ENCODE data around the gene IFRD2.
"Not testable (repeated sequence)": the region's sequence is repeated elsewhere in the genome, so short reads cannot be mapped to it uniquely, and the experiment has no call there.

IFRD2 gene

GRCh38 chr3:50300681-50301254, 8.5 kb upstream of the IFRD2 start:
- DNase-seq, result no peak

GRCh38 chr3:50299929-50300680, 7.9 kb upstream of the IFRD2 start:
- DNase-seq, result no peak

GRCh38 chr3:50299638-50299928, 7.4 kb upstream of the IFRD2 start:
- no peak for DNase-seq

- DNase-seq, result peak; percentile 100
Observed at GRCh38 chr3:50298836-50299637, 6.8 kb upstream of the IFRD2 start, which contains the start of the genes HYAL3 and NAA80. Gene HYAL3 (minus strand): TSS chr3:50299405. CDS start chr3:50295602, 3,803 bp downstream. Gene NAA80 (minus strand): TSS chr3:50299405. CDS start chr3:50297463, 1,942 bp downstream.

DNA sequence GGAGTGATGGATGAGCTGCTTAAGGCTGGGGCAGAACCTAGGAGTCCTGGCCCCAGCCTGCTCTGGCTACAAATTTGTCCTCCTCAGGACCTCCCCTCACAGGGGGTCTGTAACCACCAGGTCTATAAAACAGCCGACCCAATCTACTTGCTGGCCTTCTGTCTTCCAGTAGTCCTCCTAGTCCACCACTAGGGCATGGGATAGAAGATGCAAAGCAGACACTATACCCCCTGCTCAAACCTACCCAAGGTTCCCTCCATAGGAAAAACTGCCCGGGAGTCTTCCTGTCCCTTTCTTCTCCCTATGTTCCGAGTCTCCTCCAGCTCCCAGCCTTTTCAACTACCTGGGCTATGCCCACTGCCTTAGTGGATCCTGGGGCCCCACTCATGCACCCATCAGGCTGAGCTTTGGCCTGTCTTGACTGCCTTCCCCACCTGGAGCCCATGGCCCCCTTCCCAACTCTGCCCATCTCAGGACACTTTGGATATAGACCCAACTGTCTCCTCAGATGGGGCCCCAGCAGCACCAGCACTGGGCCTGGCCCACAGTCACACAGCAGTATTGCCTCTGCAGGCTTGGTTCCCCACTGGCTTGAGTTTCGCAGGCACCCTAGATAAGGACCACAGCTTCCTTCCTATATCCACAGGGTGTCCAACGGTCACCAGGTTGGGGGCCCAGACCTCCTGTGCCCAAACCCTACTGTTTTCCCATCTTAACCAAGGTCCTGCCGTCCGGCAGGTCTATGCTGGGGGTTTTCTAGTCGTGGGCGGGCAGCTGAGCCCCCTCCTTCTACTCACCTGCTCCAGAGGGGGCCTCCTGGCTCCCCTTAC, 5.9 kb upstream of the IFRD2 start:
- no peak for DNase-seq

DNA sequence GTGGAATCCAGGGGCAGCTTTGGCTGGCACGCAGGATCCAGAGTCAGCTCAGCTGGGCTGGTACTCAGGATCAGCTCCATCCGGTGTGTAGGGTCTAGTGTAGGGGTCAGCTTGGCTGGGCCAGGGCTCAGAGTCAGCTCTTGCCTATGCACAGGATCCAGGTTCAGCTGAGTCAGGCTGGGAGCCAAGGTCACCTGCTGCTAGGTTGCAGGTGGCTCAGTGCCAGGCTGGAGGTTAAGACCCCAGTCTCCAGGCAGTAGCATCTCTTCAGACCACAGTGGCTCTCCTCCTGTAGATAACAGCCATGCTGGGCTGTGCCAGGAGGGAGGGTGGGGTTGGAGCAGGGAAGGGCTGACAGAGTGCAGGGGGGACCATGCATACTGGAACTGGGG, 5.2 kb upstream of the IFRD2 start:
- DNase-seq, result no peak

DNA sequence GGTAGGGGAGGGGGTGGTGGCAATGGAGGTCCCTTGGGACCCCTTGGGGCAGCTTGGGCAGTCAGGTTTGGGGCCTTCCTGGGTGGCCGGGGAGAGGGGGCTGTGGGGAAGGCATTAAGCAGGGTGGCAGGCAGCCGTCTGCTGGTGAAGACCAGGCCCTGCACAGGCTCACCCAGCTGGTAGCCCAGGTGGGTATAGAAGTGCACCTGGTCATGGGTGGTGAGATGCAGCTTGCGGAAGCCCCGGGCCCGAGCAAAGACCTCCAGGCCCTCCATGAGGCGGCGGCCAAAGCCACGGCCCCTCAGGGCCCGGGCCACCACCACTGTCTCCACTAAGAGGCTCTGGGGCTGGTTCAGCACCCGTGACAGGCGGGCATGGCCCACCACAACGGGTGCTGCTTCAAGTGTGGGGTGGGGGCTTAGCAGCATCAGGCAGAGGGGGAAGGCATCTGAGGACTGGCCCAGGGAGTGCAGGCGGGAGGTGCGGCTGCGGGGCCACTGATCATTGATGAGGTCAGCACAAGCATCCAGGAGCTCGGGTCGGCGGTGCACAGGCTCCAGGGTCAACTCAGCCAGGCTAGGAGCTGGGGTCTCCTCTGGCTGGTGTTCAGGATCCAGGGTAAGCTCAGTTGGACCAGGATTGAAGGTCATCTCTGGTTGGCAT, 4.6 kb upstream of the IFRD2 start:
- no peak for DNase-seq

DNA sequence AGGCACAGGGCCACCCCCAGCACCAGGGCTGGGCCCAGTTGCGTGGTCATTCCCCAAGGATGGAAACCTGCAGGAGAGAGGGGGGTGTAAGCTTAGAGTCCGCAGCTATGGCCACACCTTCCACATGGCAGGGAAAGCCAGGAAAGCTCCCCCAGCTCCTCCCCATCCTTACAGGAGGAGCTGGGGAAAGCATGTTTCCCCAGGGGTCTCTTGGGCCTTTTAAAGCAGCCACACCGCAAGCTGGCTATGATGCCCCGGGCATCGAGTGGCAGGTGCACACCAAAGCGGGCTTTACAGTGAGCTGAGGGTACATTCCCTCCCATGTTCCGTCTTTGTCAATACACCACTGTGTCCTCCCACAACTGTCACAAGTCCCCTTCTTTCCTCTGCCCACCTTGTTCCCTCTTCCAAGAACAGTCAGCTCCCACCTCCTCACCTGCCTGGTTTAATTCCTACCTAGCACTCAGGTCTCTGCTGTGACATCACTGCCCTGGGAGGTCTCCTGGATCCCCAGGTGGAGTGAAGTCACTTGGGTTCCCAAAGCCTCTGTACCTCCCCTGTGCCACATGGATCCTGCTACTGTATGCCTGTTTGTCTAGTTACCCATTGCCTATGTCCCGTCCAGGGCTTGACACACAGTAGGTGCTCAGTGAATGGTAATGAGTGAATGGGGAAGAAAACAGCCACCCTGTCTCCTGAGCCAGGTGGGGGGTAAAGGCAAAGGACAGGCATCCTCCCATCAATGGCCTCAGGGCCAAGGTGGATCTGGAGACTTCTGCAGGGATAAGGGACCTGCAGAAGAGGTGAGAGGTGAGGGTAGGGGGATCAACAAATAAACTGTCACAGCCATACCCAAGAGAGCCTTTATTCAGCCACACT, 3.6 kb upstream of the IFRD2 start:
- DNase-seq, result no peak

DNA sequence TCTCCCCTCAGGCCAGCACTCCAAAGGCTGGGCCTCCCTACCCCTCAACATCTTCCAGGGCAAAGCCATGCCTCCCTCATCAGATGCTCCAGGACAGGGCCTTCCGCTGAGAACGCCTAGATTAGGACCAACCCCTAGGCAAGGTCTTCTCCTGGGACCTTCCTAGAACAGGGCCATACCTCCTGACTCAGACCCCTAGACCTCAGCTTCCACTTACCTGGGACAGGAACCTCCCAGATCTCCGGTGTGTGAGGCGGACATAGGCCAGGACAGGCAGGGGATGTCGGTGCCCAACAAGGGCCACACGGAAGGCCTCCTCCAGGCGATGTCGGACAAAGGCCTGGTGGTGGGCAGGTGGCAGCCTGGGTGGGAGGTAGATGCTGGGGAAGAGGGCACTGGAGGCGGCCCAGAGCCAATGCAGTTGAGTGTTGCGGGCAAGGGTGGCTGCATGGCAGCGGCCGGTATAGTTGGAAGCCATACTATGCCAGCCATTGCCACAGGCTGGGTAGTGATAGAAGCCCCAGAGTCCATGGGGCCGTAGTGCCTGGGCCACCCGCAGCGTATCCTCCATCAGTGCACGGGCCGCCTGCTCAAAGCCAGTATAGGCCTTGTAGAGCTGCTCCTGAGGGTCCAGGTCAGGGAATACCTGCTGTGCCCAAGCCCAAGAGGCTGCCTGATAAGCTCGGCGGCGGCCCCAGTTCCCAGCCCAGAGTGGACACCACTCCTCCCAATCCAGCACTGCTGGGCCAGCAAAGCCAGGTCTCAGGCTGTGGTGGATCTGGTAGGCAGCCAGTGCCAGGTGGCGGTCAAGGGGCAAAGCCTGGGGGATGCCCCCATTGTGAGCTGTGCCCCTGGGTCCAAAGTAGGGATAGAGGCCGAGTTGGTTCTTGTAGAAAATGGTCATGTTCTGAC, 2.5 kb upstream of the IFRD2 start:
- no peak for DNase-seq

- no peak for DNase-seq
Observed at GRCh38 chr3:50294089-50294488, 1.9 kb upstream of the IFRD2 start.

DNA sequence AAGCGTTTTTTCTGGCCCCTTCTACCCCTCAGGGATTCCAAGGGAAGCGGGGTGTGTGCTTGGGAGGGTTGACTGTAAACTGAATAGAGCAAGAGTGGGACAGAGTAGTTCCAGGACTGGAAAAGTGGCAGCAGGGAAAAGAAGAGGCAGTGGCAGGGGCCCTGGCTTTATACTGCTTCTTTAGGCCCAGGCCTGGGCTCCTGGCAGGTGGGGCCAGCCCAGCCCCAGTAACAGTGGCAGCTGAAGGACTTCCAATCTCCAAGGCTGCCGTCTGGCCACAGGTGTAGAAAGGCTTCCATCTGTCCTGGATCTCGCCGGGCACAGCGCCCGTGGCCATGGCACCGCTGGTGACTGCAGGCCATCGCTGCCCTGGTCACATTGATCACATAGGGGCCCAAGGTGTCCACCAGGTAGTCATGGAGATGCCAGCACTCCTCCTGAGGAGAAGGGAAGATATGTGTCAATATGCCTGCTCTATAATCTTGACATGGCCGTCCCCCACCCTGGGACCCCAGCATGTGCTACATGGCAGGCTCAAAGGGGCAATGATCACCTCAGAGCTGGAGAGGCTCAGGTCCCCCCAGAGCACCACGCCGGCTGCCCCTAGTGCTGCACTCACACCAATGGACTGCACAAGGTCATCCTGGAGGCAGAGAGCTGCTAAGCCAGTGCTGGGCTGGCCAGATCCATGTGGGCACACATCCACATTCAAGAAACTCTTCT, 1.0 kb upstream of the IFRD2 start:
- no peak for DNase-seq

DNA sequence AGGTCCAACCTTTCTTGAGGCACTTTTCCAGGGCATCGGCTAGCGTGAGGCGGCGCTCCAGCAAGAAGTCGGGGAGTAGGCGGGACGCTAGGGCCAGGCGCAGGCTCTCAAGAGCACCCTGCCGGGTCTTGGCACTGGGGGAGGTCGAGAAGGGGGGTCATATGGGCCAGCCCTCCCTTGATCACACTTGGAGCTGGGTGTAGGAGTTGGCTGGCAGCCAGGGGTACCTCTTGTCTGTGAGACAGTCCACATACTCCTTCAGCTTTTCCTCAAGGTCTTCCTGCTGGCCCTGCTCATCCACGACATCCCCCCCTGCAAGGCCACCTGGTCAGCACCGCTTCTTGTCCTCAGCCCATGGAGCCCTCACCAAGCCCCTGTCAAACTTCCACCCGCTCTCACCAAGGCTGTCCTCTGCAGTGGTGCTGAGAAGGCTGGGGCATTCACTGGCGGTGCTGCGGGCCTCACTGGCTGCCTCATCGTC, 2.0 kb downstream of the IFRD2 start:
- no peak for DNase-seq

GRCh38 chr3:50289130-50289529, 3.1 kb downstream of the IFRD2 start:
- DNase-seq, result no peak

DNA sequence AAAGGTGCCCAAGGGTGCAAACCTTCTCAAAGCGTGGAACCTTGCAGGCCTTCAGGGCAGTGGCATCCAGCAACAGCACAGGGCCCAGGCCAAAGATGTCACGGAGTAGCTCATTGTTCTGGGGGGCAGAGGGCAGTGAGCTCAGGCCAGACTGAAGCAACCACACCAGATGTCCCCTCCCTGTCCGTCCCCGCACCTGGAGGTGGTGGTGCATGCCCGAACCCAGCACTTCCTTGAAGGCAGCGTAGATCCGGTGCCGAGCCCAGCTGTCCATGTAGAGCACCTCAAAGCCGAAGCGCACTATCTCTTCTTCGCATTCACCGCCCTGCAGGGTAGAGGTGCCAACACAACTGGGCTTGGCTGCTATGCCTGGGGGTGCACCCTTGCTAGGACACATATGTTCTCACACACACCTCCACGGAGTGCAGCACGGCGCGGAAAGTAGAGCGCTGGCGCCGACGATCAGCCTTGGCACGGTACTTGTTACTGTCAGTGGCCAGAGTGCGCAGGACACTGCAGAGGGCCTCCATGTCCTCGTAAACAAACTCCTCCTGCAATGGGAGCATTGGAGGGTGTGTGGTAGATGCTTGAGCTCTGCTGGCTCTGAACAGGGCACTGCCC, 3.7 kb downstream of the IFRD2 start:
- no peak for DNase-seq

DNA sequence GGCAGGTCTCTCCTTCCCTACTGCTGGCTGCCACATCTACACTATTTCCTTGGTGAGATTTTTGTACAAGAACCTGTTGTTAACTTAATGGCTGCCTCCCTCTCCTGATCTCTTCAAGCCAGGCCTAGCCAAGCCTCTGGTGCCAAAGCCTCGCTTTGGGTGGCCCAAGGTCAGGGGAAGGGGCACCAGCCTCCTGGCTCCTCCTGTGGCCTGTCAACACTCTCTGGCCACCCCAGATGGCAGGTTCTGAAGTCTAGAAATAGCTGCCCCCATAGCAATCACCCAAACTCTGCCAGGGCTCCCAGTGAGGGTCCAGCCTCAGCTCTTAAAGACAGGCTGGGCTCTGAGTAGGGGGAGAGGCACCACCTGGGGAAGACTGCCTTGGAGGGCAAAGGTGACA, 5.0 kb downstream of the IFRD2 start:
- no peak for DNase-seq

- no peak for DNase-seq
Observed at GRCh38 chr3:50286322-50287227, 5.7 kb downstream of the IFRD2 start.

DNA sequence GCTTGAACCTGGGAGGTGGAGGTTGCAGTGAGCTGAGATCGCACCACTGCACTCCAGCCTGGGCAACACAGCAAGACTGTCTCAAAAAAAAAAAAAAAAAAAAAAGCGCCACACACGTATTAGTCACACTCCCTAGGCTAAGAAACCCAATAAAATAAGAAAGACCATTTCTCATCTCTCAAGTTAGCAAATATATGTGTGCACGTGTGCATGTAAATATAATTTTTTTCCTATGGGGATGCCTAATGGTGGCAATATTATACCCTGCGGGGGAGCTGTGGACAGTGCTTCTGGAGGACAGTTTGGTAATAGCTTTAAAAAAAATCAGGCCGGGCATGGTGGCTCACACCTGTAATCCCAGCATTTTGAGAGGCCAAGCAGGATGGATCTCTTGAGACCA, 8.1 kb downstream of the IFRD2 start:
- DNase-seq, result not testable (repeated sequence)
